ENCODE measurements around the gene B4GALT2. TPM values are rescaled to one million over a fixed set of nuclear protein-coding genes. Genes with fewer than 3 reads are reported as not detected.
A peak's percentile ranks its signal among the peaks of the same experiment; 100 is the strongest.

Gene B4GALT2
- total RNA-seq, 1 experiment from 2014 or later: 133 TPM

DNA sequence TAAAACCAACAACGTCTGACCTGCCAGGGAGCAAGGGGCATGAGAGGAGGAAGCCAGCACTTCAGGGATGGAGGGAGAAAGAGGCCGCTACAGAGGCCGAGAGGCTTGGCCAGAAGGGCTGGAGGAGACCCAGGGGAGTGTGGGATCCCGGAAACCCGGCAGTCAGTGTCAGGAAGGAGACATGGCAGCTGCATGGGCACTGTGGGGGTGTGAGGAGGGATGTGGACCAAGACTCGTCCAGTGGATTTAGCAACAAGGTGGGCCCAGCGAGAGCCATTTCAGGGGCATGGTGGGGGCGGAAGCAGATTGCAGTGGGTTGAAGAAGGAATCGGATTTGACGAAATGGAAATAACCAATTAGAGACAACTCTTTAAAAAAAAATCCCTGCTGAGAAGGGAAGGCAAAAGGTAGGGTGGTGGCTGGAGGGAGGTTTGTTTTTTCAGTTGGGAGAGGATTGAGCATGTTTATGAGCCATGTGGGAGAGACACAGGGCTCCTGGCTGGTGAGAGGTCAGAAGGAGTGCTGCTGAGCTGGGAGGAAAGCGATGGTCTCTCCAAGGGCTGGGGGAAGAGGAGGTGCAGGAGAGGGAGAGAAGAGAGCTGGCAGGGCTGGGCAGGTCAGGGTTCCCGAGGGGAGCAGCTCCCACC is 4.4 kb downstream of the B4GALT2 start:
- no peak for DNase-seq (ENCODE audit: low read depth)

DNA sequence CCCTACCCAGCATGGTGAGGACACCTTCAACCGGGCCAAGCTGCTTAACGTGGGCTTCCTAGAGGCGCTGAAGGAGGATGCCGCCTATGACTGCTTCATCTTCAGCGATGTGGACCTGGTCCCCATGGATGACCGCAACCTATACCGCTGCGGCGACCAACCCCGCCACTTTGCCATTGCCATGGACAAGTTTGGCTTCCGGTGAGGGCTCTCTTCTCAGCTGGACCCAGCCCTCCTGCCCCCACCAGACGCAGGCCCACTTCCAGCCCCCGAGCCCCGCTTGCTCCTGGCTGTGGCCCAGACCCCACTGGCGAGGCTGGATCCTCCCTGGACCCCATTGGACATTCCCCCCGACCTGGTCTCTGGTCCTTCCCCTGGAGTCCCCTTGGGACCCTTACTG is 5.8 kb downstream of the B4GALT2 start:
- no peak for DNase-seq (ENCODE audit: low read depth)

GRCh38 chr1:43985984-43986595 is 7.1 kb downstream of the B4GALT2 start:
- no peak for DNase-seq (ENCODE audit: low read depth)

DNA sequence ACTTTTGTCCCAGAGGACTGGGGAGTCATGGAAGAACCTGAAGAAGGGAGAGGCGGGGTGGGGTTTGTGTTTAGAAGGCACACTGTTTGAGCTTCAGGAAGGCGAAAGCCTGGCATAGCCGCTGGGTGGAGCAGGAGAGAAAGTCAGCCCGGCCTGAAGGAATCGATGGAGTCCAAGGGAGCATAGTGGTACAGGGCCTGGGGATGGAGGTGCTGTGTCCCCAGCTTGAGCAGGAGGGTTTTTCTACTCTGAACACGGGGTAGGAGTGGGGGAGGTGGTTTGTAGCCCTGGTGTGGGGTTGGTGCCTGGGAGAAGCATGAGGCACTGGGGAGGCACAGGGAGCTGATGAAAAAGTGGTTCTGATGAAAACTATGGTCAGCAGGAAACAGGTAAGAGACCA is 7.7 kb downstream of the B4GALT2 start:
- no peak for DNase-seq (ENCODE audit: low read depth)

DNA sequence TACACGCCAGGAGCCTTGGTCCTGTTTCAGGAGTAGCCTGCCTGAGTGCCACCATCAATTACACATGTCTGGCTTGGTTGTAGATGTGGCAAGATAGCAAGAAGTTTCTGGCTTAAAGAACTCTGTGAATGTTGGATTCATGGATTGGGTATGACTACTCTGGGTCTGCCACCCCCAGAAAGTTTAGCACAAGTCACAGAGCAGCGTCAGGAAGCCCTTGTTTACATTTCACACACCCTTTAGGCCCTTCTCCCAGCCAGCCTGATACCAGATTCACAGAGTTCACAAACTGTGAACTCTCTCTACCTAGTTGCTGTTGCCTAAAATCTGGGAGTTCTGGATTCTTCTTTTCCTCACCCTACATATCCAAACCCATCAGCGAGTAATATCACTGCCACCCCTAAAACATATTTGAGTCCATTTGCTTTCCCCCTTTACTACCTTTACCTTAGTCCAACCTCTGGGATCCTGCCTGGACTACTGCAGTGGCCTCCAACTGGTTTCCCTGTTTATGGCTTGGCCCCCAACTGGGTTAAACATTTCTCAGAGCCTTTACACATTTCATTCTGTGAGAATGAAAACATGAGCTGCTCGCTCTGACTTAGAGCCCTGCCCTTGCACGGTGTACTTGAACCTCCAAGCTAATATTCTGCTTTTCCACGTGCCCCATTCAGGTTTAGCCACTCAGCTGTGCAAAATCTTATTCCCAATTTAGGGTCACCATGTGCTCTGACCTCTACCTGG is 8.3 kb downstream of the B4GALT2 start:
- no peak for DNase-seq (ENCODE audit: low read depth)

DNA sequence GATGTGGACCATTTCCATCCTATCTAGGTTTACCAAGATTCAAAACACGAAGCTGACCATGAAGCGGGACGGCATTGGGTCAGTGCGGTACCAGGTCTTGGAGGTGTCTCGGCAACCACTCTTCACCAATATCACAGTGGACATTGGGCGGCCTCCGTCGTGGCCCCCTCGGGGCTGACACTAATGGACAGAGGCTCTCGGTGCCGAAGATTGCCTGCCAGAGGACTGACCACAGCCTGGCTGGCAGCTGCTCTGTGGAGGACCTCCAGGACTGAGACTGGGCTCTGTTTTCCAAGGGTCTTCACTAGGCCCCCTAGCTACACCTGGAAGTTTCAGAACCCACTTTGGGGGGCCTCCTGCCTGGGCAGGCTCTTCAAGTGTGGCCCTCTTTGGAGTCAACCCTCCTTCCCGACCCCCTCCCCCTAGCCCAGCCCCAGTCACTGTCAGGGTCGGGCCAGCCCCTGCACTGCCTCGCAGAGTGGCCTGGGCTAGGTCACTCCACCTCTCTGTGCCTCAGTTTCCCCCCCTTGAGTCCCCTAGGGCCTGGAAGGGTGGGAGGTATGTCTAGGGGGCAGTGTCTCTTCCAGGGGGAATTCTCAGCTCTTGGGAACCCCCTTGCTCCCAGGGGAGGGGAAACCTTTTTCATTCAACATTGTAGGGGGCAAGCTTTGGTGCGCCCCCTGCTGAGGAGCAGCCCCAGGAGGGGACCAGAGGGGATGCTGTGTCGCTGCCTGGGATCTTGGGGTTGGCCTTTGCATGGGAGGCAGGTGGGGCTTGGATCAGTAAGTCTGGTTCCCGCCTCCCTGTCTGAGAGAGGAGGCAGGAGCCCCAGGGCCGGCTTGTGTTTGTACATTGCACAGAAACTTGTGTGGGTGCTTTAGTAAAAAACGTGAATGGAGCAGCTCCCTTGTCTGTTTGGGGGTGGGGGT is 11.5 kb downstream of the B4GALT2 start:
- no peak for DNase-seq (ENCODE audit: low read depth)

- no peak for DNase-seq (ENCODE audit: low read depth)
Measured at GRCh38 chr1:43991200-43991475, 12.1 kb downstream of the B4GALT2 start.

DNA sequence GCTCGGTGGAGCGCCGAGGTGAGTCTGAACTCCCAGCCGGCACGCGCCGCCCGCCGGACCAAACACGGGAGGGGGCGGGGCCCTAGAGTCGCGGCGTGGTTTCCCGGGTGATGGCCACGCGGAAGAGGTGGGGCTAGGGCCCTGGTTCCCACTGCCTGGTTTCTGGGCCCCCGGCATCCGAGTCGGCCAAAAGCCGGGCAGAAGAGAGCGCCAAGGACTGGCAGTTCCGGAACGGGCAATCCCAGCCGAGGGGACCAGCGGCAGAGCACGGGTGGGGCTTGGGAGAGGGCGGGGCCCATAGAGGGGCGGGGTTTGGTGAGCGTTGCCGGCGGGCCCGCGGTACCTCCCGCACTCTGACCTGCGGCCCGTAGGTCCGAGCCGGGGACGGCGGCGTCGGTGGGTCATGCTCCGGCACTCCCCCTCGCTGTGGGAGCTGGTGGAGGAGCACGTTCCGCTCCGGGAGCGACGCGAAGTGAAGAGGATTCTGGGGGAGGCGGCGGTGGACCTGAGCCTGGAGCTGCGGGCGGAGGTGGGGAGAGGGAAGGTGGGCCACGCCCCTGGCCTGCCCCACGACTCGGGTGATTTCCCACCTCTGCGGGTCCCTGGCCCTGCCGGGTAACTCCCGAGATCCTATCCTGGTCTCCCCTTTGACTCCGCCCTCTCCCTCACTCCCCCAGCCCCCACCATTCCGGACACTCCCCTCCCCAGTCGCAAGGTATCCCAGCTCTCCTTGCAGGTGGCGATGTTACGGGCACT is 12.6 kb downstream of the B4GALT2 start, which contains the start of gene CCDC24:
TSS of gene CCDC24 (plus strand) at position 124 of the 756 bp plus-strand sequence. CDS start at position 404, 280 bp downstream.
- peak; percentile 83 for DNase-seq (ENCODE audit: low read depth)

GRCh38 chr1:43992232-43992995 is 13.4 kb downstream of the B4GALT2 start:
- no peak for DNase-seq (ENCODE audit: low read depth)

DNA sequence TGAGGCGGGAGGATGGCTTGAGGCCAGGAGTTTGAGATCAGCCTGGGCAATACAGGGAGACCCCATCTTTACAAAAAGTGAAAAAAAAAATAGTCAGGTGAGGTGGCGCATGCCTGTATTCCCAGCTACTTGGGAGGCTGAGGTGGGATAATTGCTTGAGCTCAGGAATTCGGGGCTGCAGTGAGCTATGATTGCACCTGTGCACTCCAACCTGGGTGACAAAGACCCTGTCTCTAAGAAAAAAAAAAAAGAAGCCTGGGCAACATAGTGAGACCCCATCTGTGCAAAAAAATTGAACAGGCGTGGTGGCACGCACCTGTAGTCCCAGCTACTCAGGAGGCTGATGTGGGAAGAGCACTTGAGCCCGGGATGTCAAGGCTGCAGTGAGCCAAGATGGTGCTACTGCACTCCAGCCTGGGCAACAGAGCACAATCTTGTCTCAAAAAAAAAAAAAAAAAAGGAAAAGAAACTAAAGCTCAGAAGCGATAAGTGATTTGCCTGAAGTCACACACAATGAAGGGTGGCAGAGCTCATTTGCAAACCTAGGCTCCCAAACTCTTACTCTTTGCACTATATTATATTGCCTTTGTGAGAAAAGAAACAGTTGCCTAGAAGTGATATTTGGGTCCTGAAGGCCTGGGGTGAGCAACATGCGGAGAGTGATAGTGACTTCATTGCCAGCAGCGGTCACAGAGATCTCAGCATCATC is 14.3 kb downstream of the B4GALT2 start:
- no peak for DNase-seq (ENCODE audit: low read depth)

DNA sequence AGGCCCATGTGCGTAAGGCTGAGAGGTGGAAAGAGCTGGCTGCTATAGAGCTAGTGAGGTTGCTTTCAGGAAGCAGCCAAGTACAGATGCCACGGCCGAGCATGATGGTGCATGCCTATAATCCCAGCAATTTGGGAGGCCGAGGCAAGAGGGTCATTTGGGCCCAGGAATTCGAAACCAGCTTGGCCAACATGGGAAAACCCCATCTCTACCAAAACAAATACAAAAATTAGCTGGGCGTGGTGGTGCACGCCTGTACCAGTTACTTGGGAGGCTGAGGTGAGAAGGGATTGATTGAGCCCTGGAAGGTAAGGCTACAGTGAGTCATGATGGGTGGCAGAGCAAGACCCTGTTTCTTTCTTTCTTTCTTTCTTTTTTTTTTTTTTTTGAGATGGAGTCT is 15.1 kb downstream of the B4GALT2 start:
- DNase-seq (ENCODE audit: low read depth): no peak

DNA sequence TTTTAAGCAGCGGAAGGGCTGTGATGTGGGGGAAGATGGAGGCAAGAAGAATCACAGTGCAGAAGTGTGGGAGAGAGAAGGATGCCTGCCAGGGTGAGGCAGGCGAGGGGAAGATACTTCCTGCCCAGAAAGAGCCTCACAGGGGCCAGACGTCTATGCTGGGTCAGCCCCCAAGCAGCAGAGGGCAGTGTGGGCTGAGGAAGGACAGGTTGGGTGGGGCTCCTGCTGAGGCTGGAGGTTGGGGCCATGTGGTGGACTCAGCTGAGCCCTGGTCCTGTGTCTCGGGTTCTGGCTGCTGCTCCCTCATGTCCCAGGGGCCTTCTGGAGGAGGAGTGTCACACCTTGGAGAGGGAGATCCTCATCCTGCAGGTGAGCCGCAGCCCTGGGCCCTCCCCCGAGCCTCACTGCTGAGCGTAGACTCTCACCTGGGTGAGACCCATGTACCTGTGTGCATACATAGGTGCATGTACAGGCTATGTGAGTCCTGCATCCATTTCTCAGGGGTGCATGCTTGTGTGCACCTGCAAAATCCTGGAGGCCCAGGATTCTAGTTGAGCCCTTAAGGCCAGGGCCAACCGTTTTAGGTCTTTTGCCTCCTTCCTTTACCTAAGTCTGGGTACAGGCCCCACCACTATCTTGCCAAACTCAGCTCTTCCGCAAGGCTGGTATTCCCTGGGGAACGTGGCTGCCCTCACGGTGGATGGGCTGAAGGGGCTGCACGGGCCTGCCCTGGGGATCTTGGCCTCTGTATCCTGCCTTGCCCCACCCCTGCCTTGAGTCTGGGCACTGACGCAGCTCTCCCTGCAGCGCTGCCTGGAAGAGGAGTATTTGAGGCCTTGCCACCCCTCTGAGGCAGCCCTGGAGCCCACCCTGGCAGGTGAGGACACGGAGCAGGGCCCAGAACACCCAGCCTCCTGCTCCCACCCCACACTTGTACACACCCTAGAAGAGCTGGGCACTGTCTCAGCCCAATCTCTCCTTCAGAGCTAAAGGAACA is 16.1 kb downstream of the B4GALT2 start:
- peak; percentile 67 for DNase-seq (ENCODE audit: low read depth)

DNA sequence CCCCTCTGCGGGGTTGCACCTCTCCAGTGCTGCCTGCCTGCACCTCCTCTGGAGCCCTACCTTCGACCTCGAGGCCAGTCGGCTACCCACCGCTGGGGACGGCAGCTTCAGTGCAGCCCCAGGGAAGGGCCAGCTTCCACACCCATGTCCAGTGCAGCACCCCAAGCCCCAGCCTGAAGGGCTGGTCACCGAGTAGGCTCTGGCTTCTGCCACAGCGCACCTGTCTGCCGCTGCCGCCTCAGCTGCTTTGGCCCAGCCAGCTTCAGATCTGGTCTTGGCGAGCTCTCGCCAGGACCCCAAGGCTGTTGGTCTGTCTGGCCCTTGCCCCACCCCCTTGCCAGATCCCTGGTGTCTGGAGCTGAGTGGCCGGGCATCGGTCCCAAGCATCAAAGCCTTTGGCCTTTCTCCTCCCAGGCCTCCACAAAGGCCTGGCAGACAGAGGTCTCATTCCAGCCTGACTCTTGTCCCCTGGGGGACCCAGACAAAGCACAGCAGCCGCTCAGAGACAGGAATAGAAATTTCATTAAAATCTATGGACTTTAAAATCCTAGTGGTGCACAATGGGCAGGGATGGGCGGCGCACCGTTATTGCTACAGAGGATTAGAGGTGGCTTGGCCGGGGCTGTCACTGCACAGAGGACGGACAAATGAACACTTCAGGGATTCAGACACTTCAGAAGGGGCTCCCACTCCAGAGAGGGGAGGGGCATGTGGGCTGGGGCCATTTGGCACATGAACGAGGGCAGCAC is 17.1 kb downstream of the B4GALT2 start:
- DNase-seq (ENCODE audit: low read depth): no peak

GRCh38 chr1:43996733-43997115 is 17.7 kb downstream of the B4GALT2 start:
- no peak for DNase-seq (ENCODE audit: low read depth)

DNA sequence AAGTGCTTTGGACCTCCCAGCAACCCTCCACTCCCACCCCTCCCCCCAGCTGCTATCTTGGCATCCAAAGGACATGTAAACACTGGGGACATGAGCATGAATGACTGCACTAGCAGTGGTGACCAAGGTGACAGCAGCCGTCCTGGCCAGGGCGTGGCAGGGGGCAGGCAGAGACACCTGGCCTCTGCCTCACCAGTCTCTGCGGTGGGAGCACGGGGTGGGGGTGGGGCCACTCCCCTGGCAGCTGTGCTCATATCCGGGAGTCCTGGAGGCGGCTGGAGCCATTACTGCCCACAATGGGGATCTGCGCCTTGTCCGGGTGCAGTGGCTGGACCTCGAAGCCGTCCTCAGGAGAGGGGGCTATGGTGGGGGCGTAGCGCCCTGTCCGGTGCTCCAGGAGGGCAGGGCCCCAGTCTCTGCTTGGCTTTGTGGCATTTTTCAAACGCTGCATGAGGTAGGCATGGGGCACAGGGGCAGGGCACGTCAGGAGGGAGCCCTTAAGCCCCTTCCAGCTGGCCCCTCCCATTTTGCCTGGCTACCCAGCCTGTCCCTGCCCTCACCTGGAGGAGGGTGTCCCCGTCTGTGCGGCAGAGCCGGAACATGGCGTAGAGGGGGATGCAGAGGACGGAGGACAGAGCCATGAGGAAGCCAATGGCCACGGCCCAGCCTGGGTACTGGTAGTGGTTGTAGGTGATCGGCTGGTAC is 18.4 kb downstream of the B4GALT2 start:
- DNase-seq (ENCODE audit: low read depth): no peak

GRCh38 chr1:43998000-43998378 is 19.0 kb downstream of the B4GALT2 start:
- no peak for DNase-seq (ENCODE audit: low read depth)

DNA sequence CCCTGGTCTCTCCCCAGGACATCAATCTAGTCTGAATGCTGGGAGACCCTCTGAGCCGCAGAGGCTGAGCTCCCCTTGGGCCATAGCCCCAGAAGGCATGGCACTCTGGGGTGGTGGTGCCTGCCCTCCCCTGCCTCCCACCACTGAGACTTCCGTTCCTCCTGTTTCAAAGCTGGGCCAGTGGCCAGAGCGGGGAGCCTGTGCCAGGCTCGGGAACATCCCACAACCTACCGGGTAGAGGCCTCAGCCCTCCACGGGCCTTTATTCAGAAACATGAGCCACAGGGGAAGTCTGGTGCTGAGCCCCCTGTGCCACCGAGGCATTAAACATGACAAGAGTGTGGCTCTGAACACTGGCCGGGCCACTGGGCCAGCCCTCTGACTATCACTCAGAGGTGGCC is 20.4 kb downstream of the B4GALT2 start:
- DNase-seq (ENCODE audit: low read depth): no peak

Measured in HT1080 (cell line).